HK-2 (cell line): ENCODE results near the gene CHADL.

Experiments
- DNase-seq: peaks from one replicate; pipeline ENCODE4 v3.0.0-alpha.2; 2018; ENCODE audit not compliant: unreplicated experiment

Gene CHADL

DNA sequence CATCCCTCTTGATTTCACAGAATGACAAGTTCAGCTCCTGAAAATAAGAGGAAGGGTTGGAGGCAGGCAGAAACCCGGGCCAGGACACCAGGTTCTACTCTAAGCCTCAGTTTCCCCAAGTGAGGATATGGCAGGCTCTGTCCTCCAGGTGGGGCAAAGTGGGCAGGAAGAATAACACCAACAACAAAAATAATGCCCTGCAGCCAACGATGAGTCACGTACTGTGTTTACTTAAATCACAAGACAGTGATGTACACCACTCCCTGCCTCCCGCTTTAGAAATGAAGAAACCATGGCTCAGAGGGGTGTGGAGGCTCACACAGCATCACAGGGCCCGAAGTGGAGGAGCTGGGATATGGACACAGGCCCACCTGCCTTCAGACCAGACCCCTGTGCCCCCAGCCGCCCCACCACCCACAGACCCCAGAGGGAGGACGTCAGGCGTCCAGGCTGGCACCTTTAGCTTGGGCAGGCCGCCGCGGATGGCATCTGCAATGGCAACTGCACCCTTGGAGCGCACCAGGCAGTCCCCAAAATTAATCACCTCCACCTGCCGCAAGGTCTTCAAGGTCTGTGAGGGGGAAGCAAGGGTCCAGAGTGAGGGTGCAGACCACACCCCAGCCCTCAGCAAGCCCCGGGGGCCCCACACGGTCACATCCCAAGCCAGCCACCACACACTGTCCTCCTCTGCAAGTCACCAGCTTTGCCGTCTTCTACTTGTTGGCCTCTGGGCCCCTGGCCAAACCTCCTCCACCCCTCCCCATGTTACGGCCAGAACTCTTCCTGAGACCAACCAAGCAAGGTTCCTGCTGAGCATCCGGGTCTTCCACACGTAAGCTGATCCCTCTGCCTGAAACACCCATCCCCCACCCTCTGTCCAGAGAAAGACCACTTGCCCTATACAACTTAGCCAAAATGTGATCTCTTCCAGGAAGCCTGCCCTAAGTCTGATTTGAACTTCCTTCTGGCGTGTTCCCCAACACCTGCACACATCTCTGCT lies 15.8 kb upstream of the CHADL start:
- DNase-seq: no peak

DNA sequence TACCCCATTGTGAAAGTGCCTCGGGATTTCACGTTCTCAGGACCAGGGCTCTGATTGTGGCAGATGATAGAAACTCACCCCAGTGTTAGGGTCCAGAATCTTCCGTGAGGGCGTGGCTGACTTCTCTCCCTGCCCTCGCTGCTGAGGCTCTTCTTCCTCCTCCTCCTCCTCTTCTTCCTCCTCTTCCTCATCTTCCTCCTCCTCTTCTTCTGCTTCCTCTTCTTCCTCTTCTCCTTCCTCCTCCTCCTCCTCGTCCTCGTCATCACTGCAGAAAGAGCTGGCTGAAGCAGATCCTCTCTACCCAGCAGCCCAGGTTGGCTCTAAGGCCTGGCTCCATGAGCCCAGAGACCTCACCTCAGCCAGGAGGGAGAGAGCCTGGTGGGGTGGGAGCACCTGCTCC lies 13.5 kb upstream of the CHADL start:
- DNase-seq: no peak

DNA sequence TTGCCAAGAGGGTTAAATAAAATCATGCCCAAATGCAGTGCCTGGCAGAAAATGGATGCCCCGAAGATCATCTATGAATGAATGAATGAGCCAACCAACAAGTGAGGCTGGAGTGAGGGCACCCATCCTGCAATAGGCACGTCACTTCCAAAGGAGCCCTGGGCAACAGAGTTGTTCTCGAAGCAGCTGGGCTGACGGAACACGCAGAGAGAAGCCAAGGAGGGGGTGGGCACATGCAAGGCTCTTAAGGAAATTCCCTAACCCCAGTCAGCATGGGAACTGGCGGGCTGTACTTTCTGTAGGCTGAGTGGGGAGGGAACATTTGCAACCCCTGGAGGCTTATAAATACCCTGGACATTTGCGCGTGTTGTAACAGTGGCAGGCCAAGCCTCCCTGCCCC lies 11.6 kb upstream of the CHADL start:
- DNase-seq: no peak

DNA sequence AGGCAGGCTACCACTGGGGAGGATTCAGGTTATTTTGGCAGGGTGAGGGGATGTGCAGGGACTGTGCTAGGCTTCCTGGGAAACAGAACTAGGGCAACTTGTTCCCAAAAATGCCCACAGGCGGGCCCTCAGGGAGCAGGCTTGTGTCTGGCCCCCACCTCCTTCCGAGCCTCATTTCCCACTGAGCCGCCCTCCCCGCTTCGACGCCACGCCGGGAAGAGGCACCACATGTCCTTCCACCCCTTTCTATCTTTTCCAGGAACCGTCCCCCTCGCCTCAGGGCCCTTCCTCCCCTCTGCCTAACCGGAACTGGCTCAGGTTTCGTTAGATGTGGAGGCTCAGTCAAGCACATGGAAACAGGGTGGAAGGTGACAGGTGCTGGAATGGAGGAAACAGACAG lies 9.4 kb upstream of the CHADL start:
- no peak for DNase-seq

DNA sequence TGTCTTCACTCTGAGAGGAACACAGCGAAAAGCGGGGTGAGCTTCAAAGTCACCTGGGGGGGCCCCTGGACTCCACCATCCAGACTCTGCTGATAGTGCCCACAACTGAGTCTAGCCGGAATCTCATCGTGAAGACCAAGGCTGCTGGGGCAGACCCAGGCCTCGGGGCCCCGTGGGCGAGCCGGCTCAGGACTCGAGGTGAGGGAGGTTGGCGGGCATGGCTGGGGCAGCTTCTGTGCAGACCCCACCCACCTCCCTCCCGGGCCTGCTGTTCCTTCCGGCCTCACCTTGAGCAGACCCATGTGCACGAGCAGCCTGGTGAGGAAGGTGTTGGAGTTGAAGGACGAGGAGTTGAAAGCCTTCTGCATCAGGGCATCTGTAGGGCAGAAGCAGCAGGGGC lies 8.7 kb upstream of the CHADL start:
- DNase-seq: no peak

DNA sequence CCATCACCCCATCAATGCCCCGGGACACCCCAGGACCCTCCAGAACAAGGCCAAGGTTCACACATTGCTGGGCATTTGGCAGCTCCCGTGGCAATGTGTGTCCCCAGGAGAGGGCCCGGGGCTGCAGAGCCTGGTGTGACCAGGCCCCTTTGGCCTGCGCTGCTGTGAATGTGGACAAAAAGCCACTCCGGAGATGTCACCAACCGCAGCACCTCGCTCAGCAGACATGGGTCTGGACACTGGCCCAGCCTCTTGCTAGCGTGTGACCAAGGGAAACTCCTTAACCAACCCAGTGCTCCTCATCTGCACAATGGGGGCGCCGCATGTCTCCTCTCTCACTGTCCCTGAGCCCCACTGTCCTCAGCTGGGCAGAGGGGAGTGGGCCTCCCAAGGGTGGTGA lies 8.0 kb upstream of the CHADL start:
- DNase-seq: no peak

DNA sequence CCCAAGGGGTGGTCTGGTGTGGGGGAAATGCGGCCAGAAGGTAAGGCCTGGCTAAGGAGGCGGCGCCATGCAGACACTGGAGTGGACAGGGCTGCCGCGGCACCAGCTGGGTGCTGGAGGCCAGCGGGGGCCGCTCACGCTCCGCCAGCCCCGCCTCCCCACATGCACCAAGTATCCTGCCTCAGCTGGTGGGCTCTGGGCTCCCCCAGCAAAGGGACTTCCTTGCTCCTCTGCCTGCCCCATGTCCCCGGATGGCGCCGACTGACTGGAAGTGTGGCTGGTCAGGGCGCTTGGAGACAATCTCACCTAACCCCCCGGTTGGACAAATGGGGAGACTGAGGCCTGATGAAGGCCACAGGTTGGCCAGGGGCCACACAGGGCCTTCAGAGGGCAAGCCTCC lies 7.6 kb upstream of the CHADL start:
- no peak for DNase-seq

DNA sequence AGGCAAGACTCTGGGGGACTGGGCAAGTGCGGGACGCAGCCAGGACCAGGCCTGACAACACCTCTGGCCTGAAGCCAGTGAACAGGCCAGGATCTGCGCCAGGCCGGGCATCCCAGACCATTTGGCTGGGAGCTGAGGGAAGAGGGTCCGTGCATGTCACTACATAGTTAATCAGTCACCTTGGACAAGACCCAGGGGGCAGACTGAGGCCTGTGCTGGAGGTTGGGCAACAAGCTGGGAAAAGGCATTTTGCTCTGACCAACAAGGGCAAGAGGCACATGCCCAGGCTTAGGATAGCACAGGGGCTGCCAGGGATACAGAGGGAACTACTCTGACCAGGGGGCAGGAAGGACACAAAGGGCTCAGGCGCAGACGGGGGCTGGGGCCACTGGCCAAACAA lies 7.0 kb upstream of the CHADL start:
- no peak for DNase-seq

DNA sequence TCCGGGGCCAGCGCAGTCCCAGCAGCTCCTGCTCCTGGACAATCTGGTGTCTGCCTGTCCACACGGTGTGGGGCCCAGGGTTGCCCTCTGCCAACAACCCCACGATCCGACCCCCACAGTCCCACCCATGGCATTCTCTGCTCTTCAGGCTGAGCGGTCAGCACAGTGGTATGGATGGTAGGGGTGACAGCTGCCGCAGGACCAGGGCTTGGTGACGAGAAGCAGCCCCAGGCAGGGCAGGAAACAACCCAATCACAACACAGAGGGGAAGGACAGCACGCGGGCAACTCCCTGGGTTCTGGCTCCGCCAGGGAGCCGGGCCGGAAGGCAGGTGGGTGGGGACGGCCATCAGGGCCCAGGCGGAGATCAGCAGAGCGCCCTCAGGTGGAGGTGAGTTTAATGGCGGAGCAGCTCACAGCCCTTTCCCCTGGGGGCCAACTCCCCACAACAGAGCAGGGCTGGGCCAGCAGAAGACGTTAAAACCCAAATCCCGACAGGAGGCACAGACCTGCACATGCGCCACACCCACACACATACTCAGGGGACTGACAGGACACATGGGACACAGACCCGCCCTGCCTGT lies 5.3 kb upstream of the CHADL start:
- no peak for DNase-seq

DNA sequence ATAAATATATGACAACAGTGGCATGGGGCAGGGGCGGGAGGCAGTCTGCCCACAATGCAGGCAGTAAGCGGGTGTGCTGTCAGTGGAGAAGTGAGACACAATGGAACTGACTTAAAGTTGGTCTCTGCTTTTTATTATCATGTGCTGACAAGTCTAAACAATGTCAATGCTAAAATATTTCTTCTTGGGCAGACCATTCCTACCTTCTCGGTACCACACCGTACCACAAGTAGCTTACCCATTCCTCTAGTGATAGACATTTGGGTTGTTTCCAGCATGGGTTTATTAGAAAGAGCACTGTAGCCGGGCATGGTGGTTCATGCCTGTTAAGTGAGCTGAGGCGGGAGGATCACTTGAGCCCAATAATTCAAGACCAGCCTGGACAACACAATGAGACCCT lies 2.6 kb upstream of the CHADL start:
- DNase-seq: no peak

DNA sequence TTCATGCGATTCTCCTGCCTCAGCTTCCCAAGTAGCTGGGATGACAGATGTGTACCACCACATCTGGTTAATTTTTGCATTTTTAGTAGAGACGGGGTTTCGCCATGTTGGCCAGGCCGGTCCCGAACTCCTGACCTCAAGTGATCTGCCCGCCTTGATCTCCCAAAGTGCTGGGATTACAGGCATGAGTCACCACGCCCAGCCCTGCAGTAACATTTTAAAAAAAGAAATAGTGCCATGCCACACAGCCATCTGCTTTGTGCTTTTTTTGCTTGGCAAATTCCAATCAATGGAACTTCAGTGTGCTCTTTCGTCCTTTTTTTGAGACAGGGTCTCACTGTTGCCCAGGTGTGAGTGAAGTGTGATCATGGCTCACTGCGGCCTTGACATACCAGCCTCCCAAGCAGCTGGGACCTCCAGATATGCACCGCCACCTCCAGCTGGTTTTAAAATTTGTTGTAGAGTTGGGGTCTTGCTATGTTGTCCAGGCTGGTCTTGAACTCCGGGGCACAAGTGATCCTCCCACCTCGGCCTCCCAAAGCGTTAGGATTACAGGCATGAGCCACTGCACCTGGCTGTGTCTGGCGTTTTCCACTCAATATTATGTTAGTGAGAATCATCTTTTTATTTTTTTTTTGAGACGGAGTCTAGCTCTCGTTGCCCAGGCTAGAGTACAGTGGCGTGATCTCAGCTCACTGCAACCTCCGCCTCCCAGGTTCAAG lies 1.8 kb upstream of the CHADL start:
- no peak for DNase-seq

DNA sequence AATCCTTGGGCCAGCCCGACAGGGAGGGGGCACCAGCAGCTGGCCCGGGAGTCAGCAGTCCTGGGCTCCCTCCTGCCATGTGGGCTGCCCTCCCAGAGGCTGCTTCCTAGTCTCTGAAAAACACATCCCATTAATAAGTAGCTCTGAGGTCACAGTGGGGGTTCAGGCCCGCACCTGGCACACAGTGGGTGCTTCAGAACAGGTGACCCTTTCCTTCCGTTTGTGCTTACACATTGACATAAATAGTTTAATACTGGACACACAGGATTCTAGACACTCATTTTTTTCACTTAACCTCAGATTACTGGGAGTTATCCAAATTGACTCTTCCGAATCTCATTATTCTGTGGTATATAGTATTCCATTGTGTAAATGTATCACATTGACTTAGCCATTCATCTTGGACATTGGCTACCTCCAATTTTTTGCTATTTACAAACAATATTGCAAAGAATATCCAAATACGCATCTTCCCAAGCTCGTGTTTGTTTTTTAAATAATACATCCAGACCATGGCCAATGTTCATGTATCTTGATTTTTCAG lies 474 bp upstream of the CHADL start:
- DNase-seq: no peak

DNA sequence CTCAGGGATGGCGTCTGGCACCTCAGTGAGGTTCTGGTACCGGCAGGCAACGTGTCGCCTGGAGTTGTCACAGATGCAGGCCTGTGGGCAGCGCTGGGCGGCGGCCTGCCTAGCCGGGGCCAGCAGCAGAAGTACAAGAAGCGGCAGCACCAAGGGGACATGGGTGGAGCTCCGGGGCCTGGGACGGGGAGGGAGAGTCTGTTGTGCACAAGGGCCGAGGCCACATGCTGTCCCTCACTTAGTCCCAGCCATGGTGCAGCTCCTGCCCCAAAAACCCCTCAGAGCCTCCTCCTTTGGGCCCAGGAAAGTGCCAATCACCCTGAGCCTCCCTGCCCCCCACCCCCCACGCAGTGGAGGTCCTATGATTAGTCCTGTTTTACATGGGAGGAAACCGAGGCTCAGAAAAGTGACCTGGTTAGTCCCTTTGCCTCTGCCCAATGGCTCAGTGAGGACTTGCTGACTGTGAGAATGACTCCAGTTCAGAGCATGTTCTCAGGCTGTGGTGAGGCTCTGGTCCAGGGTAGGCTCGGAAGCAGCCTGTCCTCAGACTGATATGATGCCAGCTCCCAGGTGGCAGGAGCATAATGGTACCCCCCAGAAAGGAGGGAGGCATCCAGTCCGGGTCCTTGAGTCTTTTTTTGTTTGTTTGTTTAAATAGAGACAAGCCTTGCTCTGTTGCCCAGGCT lies 1.1 kb downstream of the CHADL start:
- DNase-seq: no peak

DNA sequence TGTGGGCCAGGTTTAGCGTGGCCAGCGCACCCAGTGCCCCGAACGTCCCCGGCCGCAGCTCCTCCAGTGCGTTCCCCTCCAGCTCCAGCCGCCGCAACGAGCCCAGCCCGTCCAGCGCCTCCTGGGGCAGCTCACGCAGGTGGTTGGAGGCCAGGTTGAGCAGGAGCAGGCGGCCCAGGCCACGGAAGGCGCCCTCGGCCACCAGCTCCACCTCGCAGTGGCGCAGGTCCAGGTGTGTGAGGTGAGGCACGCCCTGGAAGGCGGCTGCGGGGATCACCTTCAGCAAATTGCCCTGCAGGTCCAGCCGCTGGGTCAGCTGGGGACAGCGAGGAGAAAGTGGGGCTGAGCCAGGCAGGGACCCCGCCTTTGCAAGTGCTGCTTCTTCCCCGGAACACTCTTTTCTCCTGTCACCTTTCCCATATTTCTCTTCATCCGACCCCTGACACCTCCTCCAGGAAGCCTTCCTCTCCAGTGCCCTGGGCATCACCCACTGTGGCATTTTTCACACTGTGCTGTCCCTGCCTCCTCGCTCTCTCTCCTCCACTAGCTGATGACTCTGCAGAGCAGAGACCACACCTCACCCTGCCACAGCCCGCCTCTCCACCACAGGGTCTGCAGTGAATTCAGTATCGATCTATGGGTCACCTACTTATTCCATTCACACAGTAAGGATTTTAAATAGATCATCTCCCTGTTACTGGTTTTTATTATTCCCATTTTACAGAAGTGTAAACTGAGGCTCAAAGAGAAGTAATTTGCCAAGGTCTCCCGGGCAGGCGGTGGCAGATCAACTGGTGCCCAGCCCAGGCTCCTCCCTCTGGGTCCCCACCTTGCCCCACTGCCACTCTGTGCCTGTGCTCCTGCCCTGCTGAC lies 1.9 kb downstream of the CHADL start:
- DNase-seq: no peak

DNA sequence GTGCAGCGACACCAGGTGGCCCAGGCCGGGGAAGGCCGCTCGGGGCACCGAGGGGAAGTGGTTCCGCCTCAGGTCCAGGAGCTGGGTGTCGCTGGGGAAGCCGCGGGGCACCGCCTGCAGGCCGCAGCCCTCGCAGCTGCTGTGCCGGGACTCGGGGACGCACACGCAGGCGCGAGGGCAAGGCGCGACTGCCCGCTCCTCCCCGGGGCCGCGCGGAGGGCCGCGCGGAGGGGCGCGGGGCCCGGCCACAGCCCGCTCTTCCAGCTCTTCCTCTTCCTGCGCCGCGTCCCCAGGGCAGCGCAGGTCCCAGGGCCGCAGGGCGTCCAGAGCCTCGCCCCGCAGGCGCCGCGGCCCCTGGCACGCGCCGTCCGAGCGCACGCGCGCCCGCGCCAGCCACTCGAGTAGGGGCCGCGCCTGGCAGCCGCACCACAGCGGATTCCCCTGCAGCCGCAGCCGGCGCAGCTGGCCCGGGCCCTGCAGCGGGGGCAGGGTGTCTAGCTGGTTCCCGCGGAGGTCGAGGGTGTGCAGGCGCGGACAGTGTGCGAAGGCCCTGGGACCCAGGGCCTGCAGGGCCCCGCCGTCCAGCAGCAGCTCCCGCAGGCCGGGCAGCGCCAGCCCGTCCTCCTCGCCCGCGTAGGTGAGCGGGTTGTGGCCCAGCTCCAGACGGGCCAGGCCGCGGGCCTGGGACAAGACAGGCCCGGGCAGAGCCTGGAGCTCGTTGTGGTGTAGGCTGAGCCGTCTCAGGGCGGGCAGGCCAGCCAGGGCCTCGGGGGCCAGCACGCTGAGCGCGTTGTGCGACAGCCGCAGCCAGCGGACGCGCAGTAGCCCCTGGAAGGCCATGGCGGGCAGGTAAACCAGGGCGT lies 2.8 kb downstream of the CHADL start:
- no peak for DNase-seq

DNA sequence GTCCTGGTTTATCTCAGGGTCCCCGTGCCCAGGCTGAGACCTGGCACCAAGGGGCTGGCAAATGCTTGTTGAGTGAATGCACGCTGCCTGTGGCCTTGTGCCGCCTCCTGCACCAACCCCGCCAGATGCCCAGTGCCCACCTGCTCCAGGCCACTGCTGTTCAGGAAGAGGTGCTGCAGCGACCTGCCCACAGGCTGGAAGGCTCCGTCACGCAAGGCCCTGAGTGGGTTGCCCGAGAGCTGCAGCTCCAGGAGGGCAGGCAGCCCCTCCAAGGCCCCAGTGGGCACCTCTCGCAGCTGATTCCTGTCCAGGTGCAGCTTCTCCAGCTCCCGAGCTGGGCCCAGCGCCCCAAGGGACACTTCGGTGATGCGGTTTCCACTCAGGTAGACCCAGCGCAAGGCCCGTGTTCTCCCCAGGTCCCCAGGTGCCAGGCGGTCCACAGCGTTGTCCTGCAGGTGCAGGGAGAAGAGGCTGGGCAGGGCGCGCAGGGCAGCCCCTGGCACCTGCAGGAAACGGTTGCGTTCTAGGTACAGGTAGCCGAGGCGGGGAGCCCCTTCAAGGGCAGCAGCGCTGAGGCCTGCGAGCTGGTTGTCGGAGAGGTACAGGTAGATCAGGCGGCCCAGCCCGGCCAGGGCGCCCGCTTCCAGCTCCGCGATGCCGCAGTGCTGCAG lies 3.6 kb downstream of the CHADL start:
- DNase-seq: no peak

DNA sequence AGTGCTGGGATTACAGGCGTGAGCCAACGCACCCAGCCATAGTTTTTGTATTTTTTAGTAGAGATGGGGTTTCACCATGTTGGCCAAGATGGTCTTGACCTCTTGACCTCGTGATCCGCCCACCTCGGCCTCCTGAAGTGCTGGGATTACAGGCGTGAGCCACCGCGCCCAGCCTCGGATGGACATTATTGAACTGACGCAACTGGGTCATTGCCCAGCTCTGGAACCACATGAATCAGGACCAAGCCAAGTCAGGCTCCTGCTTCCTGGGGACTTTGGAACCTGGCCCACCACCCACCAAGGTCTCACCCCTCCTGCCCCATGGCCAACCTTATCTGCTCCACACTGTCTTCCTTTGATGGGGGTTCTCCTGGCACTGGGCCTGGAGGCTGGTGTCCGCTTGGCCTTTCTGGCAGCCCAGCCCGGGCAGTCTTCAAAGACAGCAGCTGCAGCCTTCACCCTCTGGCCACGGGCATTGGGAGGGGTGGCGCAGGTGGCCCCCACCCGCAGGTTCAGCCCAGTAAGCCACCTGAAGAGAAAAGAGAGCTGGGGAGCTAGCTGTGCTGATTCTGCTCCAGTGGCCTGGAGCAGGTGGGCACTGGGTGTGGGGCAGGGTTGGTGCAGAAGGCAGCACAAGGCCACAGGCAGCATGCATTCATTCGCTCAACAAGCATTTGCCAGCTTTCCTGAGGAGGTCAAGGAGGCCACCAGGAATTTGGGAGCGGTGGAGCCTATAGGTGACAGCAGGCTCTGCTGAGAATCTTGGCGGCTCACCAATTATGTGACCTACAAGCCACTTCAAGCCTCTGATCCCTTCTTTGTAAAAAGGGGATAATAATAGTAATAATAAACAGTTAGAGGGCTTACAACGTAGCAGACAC lies 5.7 kb downstream of the CHADL start:
- no peak for DNase-seq

DNA sequence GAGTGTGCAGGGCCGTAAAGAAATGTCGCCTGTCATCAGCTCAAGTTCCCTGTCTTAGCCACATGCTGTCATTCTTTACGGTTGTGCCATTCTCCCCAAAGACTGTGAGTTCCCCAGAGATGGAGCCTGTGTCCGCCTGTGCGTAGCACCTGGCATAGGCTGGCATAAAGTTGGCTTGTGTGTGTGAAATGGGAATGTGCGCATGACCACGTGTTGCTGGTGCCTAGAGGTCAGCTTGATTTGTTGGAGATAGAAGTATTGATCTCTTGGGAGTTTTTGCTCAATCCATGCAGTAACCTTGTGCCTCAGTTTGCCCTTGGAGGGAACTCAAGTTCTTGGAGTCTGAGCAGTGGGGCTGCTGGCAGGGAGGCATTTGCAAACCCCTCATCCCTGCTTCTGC lies 9.4 kb downstream of the CHADL start:
- no peak for DNase-seq
